ENCODE results near the gene BSCL2.
"Not testable (repeated sequence)": the region's sequence is repeated elsewhere in the genome, so short reads cannot be mapped to it uniquely, and the experiment has no call there.

BSCL2 gene

GRCh38 chr11:62719302-62719978, 12.2 kb upstream of the BSCL2 start:
- DNase-seq (ENCODE audit: low read depth in 2 of 2) = no peak

GRCh38 chr11:62716816-62717215, 9.6 kb upstream of the BSCL2 start:
- DNase-seq (ENCODE audit: low read depth in 2 of 2) = no peak

GRCh38 chr11:62716206-62716605, 9.0 kb upstream of the BSCL2 start:
- no peak for DNase-seq (ENCODE audit: low read depth in 2 of 2)

- no peak for DNase-seq (ENCODE audit: low read depth in 2 of 2)
Observed at GRCh38 chr11:62715150-62716130, 8.2 kb upstream of the BSCL2 start.

- no peak for DNase-seq (ENCODE audit: low read depth in 2 of 2)
Observed at GRCh38 chr11:62713343-62713742, 6.1 kb upstream of the BSCL2 start.

GRCh38 chr11:62712861-62713260, 5.6 kb upstream of the BSCL2 start:
- DNase-seq (ENCODE audit: low read depth in 2 of 2) = no peak

GRCh38 chr11:62712276-62712812, 5.1 kb upstream of the BSCL2 start:
- DNase-seq (ENCODE audit: low read depth in 2 of 2) = no peak

- DNase-seq (ENCODE audit: low read depth in 2 of 2) = no peak
Observed at GRCh38 chr11:62710001-62710345, 2.7 kb upstream of the BSCL2 start.

GRCh38 chr11:62709247-62710000, 2.2 kb upstream of the BSCL2 start:
- peak; percentile 91 to 95 for DNase-seq (ENCODE audit: low read depth in 2 of 2)

GRCh38 chr11:62708793-62709192, 1.6 kb upstream of the BSCL2 start:
- no peak for DNase-seq (ENCODE audit: low read depth in 2 of 2)

GRCh38 chr11:62708392-62708791, 1.2 kb upstream of the BSCL2 start:
- DNase-seq (ENCODE audit: low read depth in 2 of 2) = no peak

- DNase-seq (ENCODE audit: low read depth in 2 of 2) = no peak
Observed at GRCh38 chr11:62706850-62707247, 375 bp downstream of the BSCL2 start.

- DNase-seq (ENCODE audit: low read depth in 2 of 2) = peak; percentile 90 to 96
Observed at GRCh38 chr11:62705880-62706849, 1.1 kb downstream of the BSCL2 start.

GRCh38 chr11:62705413-62705812, 1.8 kb downstream of the BSCL2 start:
- DNase-seq (ENCODE audit: low read depth in 2 of 2) = no peak

- DNase-seq (ENCODE audit: low read depth in 2 of 2) = not testable (repeated sequence)
Observed at GRCh38 chr11:62703921-62704320, 3.3 kb downstream of the BSCL2 start.

GRCh38 chr11:62702246-62702645, 5.0 kb downstream of the BSCL2 start:
- no peak for DNase-seq (ENCODE audit: low read depth in 2 of 2)

GRCh38 chr11:62694455-62695167, 12.6 kb downstream of the BSCL2 start:
- peak; percentile 65 to 66 for DNase-seq (ENCODE audit: low read depth in 2 of 2)

- DNase-seq (ENCODE audit: low read depth in 2 of 2) = not testable (repeated sequence)
Observed at GRCh38 chr11:62693624-62694023, 13.6 kb downstream of the BSCL2 start.

- DNase-seq (ENCODE audit: low read depth in 2 of 2) = no peak
Observed at GRCh38 chr11:62689421-62690183, 17.6 kb downstream of the BSCL2 start, which contains the start of gene LRRN4CL. Gene LRRN4CL (minus strand): TSS chr11:62689530. CDS start chr11:62688508, 1,022 bp downstream.

Data from stimulated activated CD4-positive, alpha-beta T cell treated with anti-CD3 and anti-CD28 coated beads, Interleukin-4, amount 100 ng/mL, for 48 hours (primary cell).